Muscle of back (tissue), 11 donors: ENCODE measurements around the gene TLR1. TPM values are rescaled to one million over a fixed set of nuclear protein-coding genes. Genes with fewer than 3 reads are reported as not detected.
"Not testable (repeated sequence)": the region's sequence is repeated elsewhere in the genome, so short reads cannot be mapped to it uniquely, and the experiment has no call there.

Experiments
- DNase-seq, 3 donors: peaks; one replicate each; pipeline versions ENCODE4 v3.0.0 to v3.0.0-alpha.2; 2013
- polyA plus RNA-seq, 10 donors: library from polyadenylated mRNA; unstranded; fragments of 120-200 nt; gene quantifications; one replicate each; pipeline ENCODE4 v1.2.1, GENCODE V29; 2013; ENCODE audit not compliant: insufficient read length in 10 of 10

Gene TLR1
- polyA plus RNA-seq, 10 donors = 1.9 to 4.0 (median 3.2) TPM

DNA sequence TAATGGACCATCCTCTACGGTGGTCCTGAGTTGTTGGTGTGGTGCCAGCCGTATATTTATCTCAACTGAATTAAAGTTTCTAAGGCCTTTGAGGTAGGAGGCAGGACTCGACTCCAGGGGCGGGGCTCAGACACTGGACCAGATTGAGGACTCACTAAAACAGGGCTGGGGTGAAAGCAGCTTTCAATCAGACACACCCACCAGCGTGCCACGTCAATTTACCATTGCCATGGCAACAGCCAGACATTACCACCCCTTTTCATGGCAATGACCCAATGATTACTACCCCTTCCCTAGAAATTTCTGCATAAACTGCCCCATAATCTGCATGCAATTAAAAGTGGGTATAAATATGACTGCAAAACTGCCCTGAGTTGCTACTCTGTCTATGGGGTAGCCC lies 6.7 kb upstream of the TLR1 start:
- DNase-seq = no peak

GRCh38 chr4:38807462-38807861 lies 2.9 kb upstream of the TLR1 start:
- not testable (repeated sequence) for DNase-seq

GRCh38 chr4:38806251-38806650 lies 1.7 kb upstream of the TLR1 start:
- DNase-seq = not testable (repeated sequence)

GRCh38 chr4:38805530-38806145 lies 1.0 kb upstream of the TLR1 start:
- peak in 1 of 3 donors; percentile 35 for DNase-seq

DNA sequence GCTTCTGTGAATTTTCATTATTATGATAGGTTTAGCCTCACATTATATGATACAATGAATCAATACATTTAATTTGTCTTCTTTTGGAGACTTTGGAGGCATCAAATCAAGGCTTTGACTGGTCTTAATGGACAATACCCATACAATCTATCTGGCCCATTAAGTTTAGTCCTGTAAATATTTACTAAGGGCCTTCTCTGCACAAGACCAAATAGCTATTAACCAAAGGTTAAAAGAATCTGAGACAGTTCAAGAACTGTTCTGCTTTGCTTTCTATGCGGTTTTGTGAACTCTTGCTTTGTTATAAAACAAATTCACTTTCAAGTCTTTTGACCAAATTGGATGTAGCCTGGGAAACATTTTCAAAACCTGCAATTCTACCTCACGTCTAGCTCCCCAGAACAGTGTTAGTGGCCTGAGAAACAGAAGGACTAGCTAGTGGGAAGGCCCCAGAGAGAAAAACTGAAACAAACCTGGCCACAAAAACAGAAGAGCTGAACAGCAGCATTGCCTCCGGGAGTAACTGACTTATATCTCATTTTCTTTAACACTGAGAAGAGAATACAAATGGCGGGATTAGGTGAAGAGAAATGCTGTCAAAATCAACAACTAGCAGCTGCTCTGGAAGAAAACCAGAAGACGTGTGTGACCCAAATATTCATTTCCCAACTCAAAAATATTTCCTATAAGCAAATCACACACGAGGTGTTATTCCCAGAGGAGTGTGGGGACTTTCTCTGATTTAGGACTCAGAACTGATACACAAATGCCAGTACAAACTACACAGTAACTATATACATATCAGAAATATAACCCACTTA lies 548 bp downstream of the TLR1 start:
- peak in 2 of 3 donors; percentile 41 to 79 for DNase-seq

GRCh38 chr4:38802561-38803355 lies 1.8 kb downstream of the TLR1 start:
- no peak for DNase-seq

- DNase-seq = no peak
Measured at GRCh38 chr4:38800961-38801450, 3.6 kb downstream of the TLR1 start.

DNA sequence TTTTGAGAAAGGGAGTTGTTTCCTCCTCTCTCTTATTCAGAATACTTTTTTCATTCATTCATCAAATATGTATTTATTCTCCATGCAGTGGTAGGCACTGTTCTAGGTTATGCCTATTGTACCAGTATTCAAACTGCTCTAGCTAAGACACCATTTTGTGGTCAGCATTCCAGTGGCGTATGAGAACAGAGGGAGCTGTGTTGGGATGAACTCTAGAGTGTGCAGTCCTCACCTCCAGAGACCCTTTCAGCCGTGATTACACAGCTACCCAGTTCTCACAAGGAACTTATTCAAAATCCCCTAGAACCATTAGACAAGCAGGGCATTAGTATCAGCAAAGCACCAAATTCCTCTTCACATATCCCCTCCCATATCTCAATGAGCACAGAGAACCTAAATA lies 4.2 kb downstream of the TLR1 start:
- no peak for DNase-seq

DNA sequence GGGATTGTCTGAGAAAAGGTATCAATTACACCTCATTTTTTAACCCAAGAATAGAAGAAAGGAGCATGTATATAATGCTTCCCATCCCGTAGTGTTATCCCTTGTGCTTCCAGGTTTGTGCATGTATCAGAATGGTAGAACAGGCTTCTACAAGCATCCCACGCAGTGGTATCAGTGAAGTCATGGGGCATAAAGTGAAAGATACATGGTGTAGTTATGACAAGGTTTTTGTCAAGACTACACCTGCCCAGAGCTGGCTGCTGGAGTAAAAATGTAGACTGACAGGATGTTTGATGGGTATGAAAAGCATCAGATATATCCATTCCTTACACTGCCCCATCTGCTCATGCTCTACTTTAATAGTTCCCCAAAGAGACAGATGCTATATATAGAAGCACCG lies 9.5 kb downstream of the TLR1 start:
- no peak for DNase-seq

- DNase-seq = no peak
Measured at GRCh38 chr4:38794051-38794450, 10.5 kb downstream of the TLR1 start.

- no peak for DNase-seq
Measured at GRCh38 chr4:38791010-38791409, 13.6 kb downstream of the TLR1 start.

DNA sequence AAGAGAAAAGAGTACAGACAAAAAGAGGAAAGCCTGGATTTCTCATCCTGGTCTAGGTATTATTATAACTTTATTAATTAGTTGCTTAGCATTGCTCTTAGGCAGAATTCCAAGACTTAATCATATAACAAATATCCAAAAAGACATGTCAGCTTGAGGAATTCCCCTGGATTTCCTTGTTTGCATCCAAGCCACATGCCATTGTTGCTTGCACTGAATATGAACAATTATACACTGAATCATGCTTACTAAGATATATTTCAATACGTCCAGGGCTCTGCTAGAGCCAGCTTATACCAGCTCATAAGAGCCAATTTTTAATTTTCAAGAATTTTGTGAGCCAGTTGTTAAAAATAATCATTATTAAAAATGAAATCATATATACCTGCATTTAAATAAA lies 16.3 kb downstream of the TLR1 start:
- DNase-seq = no peak

- DNase-seq = no peak
Measured at GRCh38 chr4:38787693-38788092, 16.9 kb downstream of the TLR1 start.

- peak in 1 of 3 donors; percentile 39 for DNase-seq
Measured at GRCh38 chr4:38785901-38786402, 18.6 kb downstream of the TLR1 start.

- no peak for DNase-seq
Measured at GRCh38 chr4:38785041-38785790, 19.4 kb downstream of the TLR1 start.

DNA sequence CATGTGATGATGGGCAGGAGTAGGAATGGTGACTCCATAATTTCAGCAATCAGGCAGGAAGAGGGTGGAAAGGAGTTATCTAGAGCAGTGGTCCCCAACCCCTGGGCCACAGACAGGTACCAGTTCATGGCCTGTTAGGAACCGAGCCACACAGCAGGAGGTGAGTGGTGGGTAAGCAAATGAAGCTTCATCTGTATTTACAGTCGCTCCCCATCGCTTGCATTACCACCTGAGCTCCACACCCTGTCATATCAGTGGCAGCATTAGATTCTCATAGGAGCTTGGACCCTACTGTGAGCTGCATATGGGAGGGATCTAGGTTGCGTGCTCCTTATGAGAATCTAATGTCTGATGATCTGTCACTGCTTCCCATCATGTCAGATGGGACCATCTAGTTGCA lies 20.4 kb downstream of the TLR1 start:
- no peak for DNase-seq

- DNase-seq = no peak
Measured at GRCh38 chr4:38783109-38783460, 21.5 kb downstream of the TLR1 start.

- peak; percentile 28 to 72 (median 44) for DNase-seq
Measured at GRCh38 chr4:38782452-38783108, 22.0 kb downstream of the TLR1 start, which contains the start of gene TLR10. TLR10 (minus strand) TSS chr4:38782990; CDS start chr4:38775590, 7,400 bp downstream.

GRCh38 chr4:38781854-38782261 lies 22.7 kb downstream of the TLR1 start:
- DNase-seq = no peak

DNA sequence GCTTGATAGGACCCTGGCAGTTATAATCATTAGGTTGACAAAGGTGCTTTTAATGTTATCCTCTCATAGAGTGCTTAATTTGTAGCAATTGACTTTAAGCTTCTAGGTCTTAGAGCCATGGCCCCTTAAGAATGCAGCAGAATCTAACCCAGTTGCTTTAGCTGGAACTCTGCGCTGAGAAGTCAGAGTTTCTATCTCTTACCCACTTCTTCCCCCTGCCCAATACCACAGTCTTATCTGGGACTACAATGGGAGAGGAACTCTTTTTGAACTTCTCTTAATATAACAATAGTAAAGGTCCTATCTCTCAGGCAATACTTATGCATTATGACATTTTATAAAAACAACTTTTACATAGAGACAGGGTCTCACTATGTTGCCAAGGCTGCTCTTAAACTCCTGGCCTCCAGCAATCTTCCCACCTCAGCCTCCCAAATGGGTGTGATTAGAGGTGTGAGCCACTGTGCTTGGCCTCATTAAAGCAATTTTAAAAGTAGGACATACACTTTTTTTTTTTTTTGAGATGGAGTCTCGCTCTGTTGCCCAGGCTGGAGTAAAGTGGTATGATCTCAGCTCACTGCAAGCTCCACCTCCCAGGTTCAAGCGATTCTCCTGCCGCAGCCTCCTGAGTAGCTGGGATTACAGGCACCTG lies 23.6 kb downstream of the TLR1 start:
- no peak for DNase-seq
